ENCODE data around the gene TTC9B.

The TTC9B gene

DNA sequence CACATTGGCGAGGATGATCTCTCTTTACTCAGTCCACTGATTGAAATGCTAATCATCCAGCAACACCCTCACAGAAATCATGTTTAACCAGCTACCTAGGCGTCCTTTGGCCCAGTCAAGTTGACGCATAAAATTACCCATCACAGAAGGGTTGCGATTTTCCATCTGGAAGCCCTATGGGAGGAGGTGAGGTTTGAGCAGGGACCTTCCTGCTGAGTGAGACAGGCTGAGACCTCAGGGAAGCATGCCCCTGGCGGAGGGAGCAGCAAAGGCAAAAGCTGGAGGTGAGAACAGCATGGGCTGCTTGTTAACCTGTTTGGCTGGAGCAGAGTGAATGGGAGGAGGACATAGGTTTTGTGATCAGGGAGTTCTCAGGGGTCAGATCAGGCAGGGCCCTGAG, 7.3 kb downstream of the TTC9B start:
- TF ChIP-seq, protein P1, sequence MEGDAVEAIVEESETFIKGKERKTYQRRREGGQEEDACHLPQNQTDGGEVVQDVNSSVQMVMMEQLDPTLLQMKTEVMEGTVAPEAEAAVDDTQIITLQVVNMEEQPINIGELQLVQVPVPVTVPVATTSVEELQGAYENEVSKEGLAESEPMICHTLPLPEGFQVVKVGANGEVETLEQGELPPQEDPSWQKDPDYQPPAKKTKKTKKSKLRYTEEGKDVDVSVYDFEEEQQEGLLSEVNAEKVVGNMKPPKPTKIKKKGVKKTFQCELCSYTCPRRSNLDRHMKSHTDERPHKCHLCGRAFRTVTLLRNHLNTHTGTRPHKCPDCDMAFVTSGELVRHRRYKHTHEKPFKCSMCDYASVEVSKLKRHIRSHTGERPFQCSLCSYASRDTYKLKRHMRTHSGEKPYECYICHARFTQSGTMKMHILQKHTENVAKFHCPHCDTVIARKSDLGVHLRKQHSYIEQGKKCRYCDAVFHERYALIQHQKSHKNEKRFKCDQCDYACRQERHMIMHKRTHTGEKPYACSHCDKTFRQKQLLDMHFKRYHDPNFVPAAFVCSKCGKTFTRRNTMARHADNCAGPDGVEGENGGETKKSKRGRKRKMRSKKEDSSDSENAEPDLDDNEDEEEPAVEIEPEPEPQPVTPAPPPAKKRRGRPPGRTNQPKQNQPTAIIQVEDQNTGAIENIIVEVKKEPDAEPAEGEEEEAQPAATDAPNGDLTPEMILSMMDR (IDR thresholded peaks at IDR 0.05; ENCODE audit: low read depth, low read length, missing control alignments) = no peak
- no peak for DNase-seq (ENCODE audit: low read depth)
- no peak overlapping the region for H3K4me3 ChIP-seq (ENCODE audit: low read depth, low read length)
- in situ Hi-C loops (cut with HindIII; ENCODE audit: low sequenced_read_pairs) = no loop called here

DNA sequence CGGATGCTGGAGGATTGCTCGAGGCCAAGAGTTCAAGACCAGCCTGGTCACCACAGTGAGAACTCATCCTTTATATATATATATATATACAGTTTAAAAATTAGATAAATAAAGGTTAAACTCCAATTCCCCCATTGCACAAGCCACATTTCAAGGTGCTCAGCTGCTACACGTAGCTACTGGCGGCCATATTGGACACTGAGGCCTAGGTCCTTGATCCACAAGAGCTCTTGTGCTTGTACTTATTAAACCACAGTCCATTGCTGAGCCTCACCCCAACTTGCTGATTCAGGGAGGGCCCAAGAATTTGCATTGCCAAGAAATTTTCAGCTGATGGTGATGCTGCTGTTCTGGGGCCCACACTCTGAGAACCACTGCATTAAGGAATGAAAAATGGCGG, 9.6 kb downstream of the TTC9B start:
- H3K4me3 ChIP-seq (ENCODE audit: low read depth, low read length) = no peak overlapping the region
- DNase-seq (ENCODE audit: low read depth) = no peak
- TF ChIP-seq, protein P1 (IDR thresholded peaks at IDR 0.05; ENCODE audit: low read depth, low read length, missing control alignments) = no peak
- in situ Hi-C loops (cut with HindIII; ENCODE audit: low sequenced_read_pairs) = no loop called here

DNA sequence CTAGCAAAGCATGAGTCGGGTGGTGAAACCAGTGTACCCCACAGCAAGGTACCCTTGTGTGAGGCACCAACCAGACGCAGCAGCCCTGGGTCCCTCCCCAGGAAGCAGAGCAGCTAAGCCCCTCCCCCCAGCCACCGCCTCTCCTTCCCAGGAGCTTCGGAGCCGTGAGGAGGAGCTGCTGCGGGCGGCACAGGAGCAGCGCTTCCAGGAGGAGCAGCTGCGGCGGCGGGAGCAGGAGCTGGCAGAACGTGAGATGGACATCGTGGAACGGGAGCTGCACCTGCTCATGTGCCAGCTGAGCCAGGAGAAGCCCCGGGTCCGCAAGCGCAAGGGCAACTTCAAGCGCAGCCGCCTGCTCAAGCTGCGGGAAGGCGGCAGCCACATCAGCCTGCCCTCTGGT, 12.4 kb downstream of the TTC9B start:
- TF ChIP-seq, protein P1 (IDR thresholded peaks at IDR 0.05; ENCODE audit: low read depth, low read length, missing control alignments) = no peak
- H3K4me3 ChIP-seq (ENCODE audit: low read depth, low read length) = no peak overlapping the region
- in situ Hi-C loops (cut with HindIII; ENCODE audit: low sequenced_read_pairs) = no loop called here
- DNase-seq (ENCODE audit: low read depth) = no peak

DNA sequence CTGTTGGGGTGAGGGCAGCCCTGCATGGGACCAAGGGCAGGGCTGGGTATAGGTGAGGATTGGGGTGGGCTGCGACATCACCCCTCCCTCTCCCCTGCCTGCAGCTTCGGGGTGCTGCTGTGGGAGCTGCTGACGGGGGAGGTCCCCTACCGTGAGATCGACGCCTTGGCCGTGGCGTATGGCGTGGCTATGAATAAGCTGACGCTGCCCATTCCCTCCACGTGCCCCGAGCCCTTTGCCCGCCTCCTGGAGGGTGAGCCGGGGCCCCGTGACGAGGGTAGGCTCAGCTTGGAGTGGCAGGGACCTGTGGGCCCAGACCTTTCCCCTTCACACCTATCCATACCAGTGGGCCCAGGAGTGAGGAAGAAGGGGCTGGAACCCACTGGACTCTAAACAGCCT, 13.8 kb downstream of the TTC9B start:
- in situ Hi-C loops (cut with HindIII; ENCODE audit: low sequenced_read_pairs) = no loop called here
- DNase-seq (ENCODE audit: low read depth) = no peak
- H3K4me3 ChIP-seq (ENCODE audit: low read depth, low read length) = no peak overlapping the region
- TF ChIP-seq, protein P1 (IDR thresholded peaks at IDR 0.05; ENCODE audit: low read depth, low read length, missing control alignments) = no peak

DNA sequence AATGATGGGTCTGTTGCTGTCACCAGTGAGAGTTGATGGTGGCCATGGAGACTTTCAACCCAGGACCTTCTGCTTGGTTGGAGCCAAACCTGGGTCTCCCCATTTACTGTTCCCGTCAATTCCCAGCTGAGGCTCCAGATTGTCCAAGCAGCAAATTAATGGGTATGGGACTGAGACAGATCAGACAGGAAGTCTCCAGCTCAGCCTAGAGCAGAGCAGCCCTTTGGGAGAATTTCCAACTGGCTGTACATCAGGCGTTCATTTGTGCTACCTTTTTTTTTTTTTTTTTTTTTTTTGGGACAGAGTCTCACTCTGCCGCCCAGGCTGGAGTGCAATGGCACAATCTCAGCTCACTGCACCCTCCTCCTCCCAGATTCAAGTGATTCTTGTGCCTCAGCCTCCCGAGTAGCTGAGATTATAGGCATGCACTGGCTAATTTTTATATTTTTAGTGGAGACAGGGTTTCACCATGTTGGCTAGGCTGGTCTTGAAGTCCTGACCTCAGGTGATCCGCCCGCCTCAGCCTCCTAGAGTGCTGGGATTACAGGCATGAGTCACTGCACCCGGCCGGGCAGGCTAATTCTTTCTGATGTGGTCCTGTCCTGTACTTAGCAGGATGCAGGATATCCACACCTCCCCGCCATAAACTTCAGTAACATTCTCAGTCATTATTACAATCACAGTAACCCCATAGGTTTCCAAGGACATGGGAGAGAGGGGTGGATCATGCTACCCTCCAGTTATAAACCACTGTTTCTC, 17.7 kb downstream of the TTC9B start:
- in situ Hi-C loops (cut with HindIII; ENCODE audit: low sequenced_read_pairs) = no loop called here
- H3K4me3 ChIP-seq (ENCODE audit: low read depth, low read length) = no peak overlapping the region
- TF ChIP-seq, protein P1 (IDR thresholded peaks at IDR 0.05; ENCODE audit: low read depth, low read length, missing control alignments) = no peak

DNA sequence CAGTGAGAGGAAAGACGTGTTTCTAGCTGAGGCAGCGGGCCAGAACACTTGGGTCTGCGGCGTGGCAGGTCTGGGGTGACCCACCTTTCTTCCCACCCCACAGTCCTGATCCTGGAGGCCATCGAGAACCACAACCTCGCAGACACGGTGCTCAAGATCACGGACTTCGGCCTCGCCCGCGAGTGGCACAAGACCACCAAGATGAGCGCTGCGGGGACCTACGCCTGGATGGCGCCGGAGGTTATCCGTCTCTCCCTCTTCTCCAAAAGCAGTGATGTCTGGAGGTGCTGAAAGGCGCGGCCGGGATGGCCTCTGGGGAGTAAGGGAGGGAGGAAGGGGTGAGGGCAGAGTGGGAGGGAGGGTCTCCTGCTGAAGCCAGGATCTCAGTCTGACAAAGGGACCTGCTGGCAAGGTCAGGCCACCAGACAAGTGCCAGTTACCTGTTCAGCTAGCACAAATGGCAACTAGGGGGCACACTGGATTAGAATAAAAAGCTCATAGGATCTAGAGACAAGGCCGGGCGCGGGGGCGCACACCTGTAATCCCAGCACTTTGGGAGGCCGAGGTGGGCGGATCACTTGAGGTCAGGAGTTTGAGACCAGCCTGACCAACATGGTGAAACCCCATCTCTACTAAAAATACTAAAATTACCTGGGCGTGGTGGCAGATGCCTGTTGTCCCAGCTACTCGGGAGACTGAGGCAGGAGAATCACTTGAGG, 19.8 kb downstream of the TTC9B start:
- DNase-seq (ENCODE audit: low read depth) = no peak
- in situ Hi-C loops (cut with HindIII; ENCODE audit: low sequenced_read_pairs) = no loop called here
- H3K4me3 ChIP-seq (ENCODE audit: low read depth, low read length) = no peak overlapping the region
- TF ChIP-seq, protein P1 (IDR thresholded peaks at IDR 0.05; ENCODE audit: low read depth, low read length, missing control alignments) = no peak

More for the DNA sequence above, 17.7 kb downstream of the TTC9B start:
- DNase-seq (ENCODE audit: low read depth) = no peak
